GM19468 (cell line): ENCODE results near the gene SNRNP48.

ENCODE experiments used
- ATAC-seq: cut with Tn5 transposase; IDR thresholded peaks from one replicate; pipeline ENCODE4 v1.9.1; 2021; ENCODE audit warnings: mild to moderate bottlenecking, moderate library complexity, moderate number of reproducible peaks; ENCODE audit not compliant: unreplicated experiment; ENCODE audit errors: extremely low read depth

The SNRNP48 gene

GRCh38 chr6:7639427-7639826, 49.4 kb downstream of the SNRNP48 start:
- ATAC-seq, result no peak

- ATAC-seq, result no peak
Observed at GRCh38 chr6:7640016-7640415, 50.0 kb downstream of the SNRNP48 start.

GRCh38 chr6:7640607-7641577, 50.9 kb downstream of the SNRNP48 start:
- no peak for ATAC-seq

DNA sequence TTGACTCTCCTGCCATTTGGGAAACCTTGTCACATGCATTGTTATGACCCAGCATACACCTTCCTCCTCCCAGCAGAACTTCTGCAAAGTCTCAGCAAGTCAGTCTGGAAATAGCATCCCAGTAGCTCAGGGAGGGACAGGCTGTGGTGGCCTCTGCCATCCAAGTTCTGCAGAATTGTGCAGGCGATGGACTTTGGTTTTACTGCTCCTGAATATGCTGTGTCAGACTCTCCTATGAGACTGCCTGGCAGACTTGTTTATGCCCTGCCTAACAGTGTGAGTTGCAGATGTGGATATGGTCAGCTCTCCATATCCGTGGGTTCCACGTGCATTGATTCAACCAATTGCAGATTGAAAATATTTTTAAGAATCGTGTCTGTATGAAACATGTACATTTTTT, 52.8 kb downstream of the SNRNP48 start:
- ATAC-seq, result no peak

DNA sequence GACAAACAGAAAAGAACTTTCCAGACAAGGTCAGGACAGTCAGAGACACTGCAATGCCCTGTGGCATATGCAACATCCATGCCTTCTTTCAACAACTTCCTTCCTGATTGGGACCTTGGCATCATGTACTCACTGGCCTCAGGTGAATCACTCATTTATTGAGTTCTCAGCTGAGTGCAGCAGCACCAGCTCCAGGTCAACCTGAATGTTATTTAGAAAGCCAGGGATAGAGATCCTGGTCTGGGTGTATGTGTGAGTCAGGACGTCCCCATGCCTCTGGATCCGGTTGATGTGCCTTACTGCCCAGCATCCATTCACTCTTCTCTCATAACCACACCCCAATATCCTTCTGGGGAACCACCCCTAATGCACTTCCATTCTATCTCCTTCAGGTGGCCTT, 54.4 kb downstream of the SNRNP48 start:
- no peak for ATAC-seq

- ATAC-seq, result no peak
Observed at GRCh38 chr6:7646394-7646793, 56.4 kb downstream of the SNRNP48 start.

DNA sequence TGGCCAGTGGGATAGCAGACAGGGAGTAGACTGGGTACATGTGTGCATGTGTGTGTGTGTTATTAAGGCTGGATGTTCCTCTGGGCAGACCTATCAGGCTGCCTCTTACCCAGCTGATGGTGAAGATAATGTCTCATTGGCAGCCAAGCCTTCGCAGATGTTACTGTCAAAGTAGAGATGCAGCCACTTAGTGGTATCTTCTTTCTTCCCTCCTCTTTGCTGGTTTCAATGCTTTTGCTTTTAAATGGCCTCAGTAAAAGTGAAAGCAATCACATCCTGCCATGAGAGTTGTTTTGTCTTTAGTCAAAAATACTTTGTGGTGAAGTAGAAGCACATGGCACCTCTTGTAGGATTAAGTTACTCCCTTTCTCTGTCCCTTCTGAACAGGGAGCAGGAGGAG, 57.5 kb downstream of the SNRNP48 start:
- ATAC-seq, result no peak

DNA sequence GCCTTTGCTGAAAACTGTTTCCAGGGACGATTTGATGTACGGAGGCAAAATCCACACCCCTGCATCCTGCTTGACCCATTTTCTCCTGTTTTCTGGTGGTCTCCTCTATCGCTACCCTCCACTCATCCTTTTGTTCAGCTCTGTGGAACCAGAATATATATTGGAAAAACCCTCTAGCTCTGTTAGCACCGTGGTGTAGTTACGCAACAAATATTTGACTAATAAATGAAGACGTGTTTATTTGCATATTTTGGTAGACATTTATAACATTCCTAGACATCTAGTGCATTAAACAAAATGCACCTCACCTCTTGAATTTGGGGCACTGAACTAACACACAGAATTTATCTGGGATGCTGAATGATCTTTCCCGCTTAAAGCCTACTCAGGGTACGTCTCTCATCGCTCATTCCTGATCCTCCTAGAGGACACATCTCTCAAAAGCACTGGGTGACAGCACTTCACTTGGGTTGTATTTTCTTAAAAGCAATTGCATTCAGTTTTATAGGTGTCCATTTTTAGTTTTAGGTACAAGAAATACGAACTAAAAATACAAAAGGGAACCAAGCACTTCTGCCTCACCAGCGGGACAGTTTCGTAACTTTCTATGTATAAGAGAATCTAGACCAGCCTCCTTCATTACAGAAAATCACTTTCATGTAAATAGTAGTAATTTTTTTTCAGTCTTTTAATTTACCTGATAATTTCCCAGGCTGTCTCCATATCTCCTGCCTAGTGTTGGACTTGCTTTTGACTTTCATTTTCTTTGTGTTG, 59.2 kb downstream of the SNRNP48 start:
- no peak for ATAC-seq

DNA sequence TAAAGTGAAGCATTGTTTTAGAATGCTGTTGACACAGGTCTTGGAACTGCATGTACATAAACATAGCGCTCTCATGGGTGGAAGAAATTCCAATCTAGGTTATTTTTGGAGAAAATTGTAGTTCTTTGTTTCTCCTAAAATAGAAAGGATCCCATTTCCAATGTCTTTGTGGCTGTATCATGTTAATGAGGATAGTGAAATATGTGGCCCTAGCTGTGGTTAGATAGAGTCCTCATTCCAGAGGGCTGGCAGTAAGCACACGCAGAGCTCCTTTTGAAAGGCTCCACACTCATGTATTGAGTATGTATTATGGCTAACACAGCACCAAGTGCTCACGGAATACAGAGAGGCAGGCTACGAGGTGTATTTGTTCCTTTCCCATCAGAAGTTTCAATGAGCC, 60.9 kb downstream of the SNRNP48 start:
- no peak for ATAC-seq

- ATAC-seq, result no peak
Observed at GRCh38 chr6:7652957-7653356, 63.0 kb downstream of the SNRNP48 start.

DNA sequence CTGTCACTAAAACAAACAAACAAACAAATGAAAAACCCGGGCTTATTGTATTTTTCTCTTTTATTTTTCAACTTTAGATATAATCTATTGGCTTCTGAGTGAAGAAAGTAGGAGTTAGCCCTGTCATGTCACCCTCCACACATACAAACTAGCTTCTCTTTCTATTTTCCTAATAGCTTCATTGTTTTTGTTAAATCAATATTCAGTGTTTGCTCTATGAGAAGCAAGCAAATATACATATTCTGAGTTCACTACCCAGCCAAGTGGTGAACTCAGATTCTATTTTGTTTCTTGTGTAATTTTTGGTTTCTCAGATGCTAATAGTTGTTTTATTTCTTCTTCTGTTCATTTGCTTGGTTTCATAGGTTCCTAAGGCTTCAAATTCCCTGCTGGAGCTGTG, 66.4 kb downstream of the SNRNP48 start:
- ATAC-seq, result no peak

DNA sequence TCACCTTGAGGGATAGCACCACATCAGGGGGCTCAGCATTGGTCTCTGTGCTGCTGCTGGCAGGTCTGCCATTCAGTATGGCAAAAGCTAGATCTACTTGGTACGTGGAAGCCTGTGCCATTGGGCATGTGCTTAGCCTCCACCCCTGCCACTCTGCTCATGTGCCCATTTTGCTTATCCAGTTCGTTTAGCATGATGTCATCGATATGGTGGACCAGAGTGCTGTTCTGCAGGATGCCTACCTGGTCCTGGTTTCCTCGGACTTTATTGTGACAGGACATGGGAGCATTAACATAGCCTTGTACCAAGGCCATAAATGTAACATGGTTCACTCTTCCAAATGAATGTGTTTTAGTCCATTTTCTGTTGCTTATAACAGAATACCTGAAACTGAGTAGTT, 68.5 kb downstream of the SNRNP48 start:
- ATAC-seq, result no peak

DNA sequence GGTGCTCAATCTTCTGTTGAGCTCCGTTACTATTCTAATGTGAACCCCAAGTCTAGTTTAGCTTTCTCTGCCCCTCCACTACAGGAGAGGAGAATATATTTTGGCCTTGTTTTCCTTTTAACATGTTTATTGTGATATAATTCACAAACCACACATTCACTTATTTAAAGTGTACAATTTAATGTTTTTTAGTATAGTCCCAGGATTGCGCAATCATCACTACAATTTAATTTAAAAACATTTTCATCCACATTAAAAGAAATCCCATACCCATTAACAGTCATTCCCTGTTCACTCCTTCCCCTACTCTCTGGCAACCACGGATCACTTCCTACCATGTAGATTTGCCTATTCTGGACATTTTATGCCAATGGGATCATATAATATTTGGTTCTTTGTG, 71.4 kb downstream of the SNRNP48 start:
- ATAC-seq, result no peak
